DOHH2 (cell line): Measurements from ENCODE around the gene HIVEP3.

Experiments
- H3F3A ChIP-seq: fragments of 200-600 bp; sonication (generic), shearing (Covaris generic); 2 replicates; pipeline ENCODE4 v1.6.0; 2016; ENCODE audit warnings: antibody characterized with exemption, mild to moderate bottlenecking; ENCODE audit not compliant: control insufficient read depth, insufficient read depth
- H3K27ac ChIP-seq: fragments of 200-600 bp; sonication (generic); 2 replicates; pipeline ENCODE4 v1.5.1; 2014; ENCODE audit warnings: low read depth, mild to moderate bottlenecking, low read length, moderate library complexity
- H3K27me3 ChIP-seq: fragments of 200-600 bp; sonication (generic); 2 replicates; pipeline ENCODE4 v1.6.1; 2014; ENCODE audit warnings: mild to moderate bottlenecking, low read length, mixed read lengths; ENCODE audit not compliant: control insufficient read depth
- H3K36me3 ChIP-seq: fragments of 200-600 bp; sonication (generic); 2 replicates; pipeline ENCODE4 v1.6.1; 2014; ENCODE audit warnings: mild to moderate bottlenecking, low read length, moderate library complexity, mixed read lengths; ENCODE audit not compliant: control insufficient read depth
- H3K4me1 ChIP-seq: fragments of 200-600 bp; sonication (generic); 2 replicates; pipeline ENCODE4 v1.6.1; 2014; ENCODE audit warnings: mild to moderate bottlenecking, low read length, mixed read lengths; ENCODE audit not compliant: control insufficient read depth
- H3K4me2 ChIP-seq: fragments of 200-600 bp; sonication (generic); 2 replicates; pipeline ENCODE4 v1.6.0; 2014; ENCODE audit warnings: mild to moderate bottlenecking, low read length, moderate library complexity
- H3K4me3 ChIP-seq: fragments of 200-600 bp; sonication (generic); 2 replicates; pipeline ENCODE4 v1.5.1; 2014; ENCODE audit warnings: mild to moderate bottlenecking, low read length, mixed read lengths
- H3K79me2 ChIP-seq: fragments of 200-600 bp; sonication (generic); 2 replicates; pipeline ENCODE4 v1.6.1; 2014; ENCODE audit warnings: mild to moderate bottlenecking, low read length, mixed read lengths; ENCODE audit not compliant: control insufficient read depth
- H3K9me2 ChIP-seq: fragments of 200-600 bp; sonication (generic); replicated peaks from 2 replicates; pipeline ENCODE4 v1.6.1; 2014; ENCODE audit warnings: mild to moderate bottlenecking, low read length, mixed read lengths; ENCODE audit not compliant: control insufficient read depth
- H3K9me3 ChIP-seq: fragments of 200-600 bp; sonication (generic); 2 replicates; pipeline ENCODE4 v1.6.1; 2014; ENCODE audit warnings: antibody characterized with exemption, low read length, mixed read lengths; ENCODE audit not compliant: control insufficient read depth, insufficient read depth
- H4K20me1 ChIP-seq: fragments of 200-600 bp; sonication (generic); 2 replicates; pipeline ENCODE4 v1.6.0; 2014; ENCODE audit warnings: low read depth, mild to moderate bottlenecking, antibody characterized with exemption, low read length, moderate library complexity; ENCODE audit not compliant: control insufficient read depth, insufficient read depth
- CTCF ChIP-seq: fragments of 200-600 bp; sonication (generic); IDR thresholded peaks from one replicate; pipeline ENCODE4 v1.5.1; 2014; ENCODE audit warnings: antibody characterized with exemption, mild to moderate bottlenecking, low read depth, low read length; ENCODE audit not compliant: poor library complexity, severe bottlenecking
- EZH2phosphoT487 ChIP-seq: fragments of 200-600 bp; sonication (generic); IDR thresholded peaks from 2 replicates; pipeline ENCODE4 v1.6.1; 2017; ENCODE audit warnings: borderline replicate concordance, mild to moderate bottlenecking, antibody characterized with exemption, low read length, moderate library complexity, mixed read lengths

The HIVEP3 gene

GRCh38 chr1:41665962-41666917, 252.5 kb downstream of the HIVEP3 start:
- Histone ChIP-seq H3K27ac (no peak overlapping the region), H3F3A (no peaks in the 10 kb centered on the region), H3K9me2 (no peaks in the 10 kb centered on the region), H3K4me3 (no peak overlapping the region), H3K4me2 (no peak overlapping the region), H4K20me1 (no peaks in the 10 kb centered on the region), H3K4me1 (no peaks in the 10 kb centered on the region), H3K79me2 (no peaks in the 10 kb centered on the region), H3K9me3 (no peaks in the 10 kb centered on the region), H3K36me3 (no peaks in the 10 kb centered on the region), H3K27me3 (peaks cover 23% of the 10 kb centered on the region)
- TF ChIP-seq EZH2phosphoT487 (no peak), CTCF (no peak)

GRCh38 chr1:41664861-41665640, 253.7 kb downstream of the HIVEP3 start:
- TF ChIP-seq CTCF: no peak
- no peak for TF ChIP-seq EZH2phosphoT487
- Histone ChIP-seq H3K9me3 (no peaks in the 10 kb centered on the region), H4K20me1 (no peaks in the 10 kb centered on the region), H3K4me3 (no peak overlapping the region), H3K27me3 (peaks cover 33% of the 10 kb centered on the region), H3K9me2 (no peaks in the 10 kb centered on the region), H3K36me3 (no peaks in the 10 kb centered on the region), H3K79me2 (no peaks in the 10 kb centered on the region), H3K4me2 (no peak overlapping the region), H3K27ac (no peak overlapping the region), H3K4me1 (no peaks in the 10 kb centered on the region), H3F3A (no peaks in the 10 kb centered on the region)

GRCh38 chr1:41663671-41664400, 254.9 kb downstream of the HIVEP3 start:
- TF ChIP-seq CTCF: no peak
- TF ChIP-seq EZH2phosphoT487: no peak
- Histone ChIP-seq H3K4me2 (no peak overlapping the region), H3K27me3 (peaks cover 43% of the 10 kb centered on the region), H3K9me3 (no peaks in the 10 kb centered on the region), H3F3A (no peaks in the 10 kb centered on the region), H3K4me3 (no peak overlapping the region), H3K4me1 (no peaks in the 10 kb centered on the region), H3K36me3 (no peaks in the 10 kb centered on the region), H3K27ac (no peak overlapping the region), H3K79me2 (no peaks in the 10 kb centered on the region), H4K20me1 (no peaks in the 10 kb centered on the region), H3K9me2 (no peaks in the 10 kb centered on the region)
